PFSK-1 (cell line): ENCODE measurements around the gene GREM2.

Experiments
- FOXP2 ChIP-seq: optimal IDR thresholded peaks from 2 replicates; pipeline ENCODE3; 2011; ENCODE audit warnings: borderline replicate concordance, control low read depth, inconsistent platforms; ENCODE audit not compliant: insufficient read depth; ENCODE audit errors: extremely low read length, extremely low read depth
- POLR2AphosphoS5 ChIP-seq: IDR thresholded peaks from 2 replicates; pipeline ENCODE4 v1.6.1; 2012; ENCODE audit warnings: low read depth, mild to moderate bottlenecking, control low read depth, low read length, moderate library complexity
- SIN3A ChIP-seq: IDR thresholded peaks from 2 replicates; pipeline ENCODE4 v1.6.1; 2012; ENCODE audit warnings: mild to moderate bottlenecking, low read length, moderate library complexity, borderline replicate concordance; ENCODE audit not compliant: insufficient read depth
- TAF1 ChIP-seq: IDR thresholded peaks from 2 replicates; pipeline ENCODE4 v1.6.1; 2012; ENCODE audit warnings: low read length, control low read depth, borderline replicate concordance; ENCODE audit not compliant: insufficient read depth
- TF ChIP-seq, protein P1 (sequence below), 2 experiments: IDR thresholded peaks; 2 replicates each; pipeline versions ENCODE4 v1.6.1 to v1.8.0; 2011 to 2012; ENCODE audit warnings: low read depth in 2 of 2, low read length in 2 of 2, control low read depth in 1 of 2, inconsistent platforms in 1 of 2, mild to moderate bottlenecking in 1 of 2, moderate library complexity in 1 of 2; ENCODE audit not compliant: insufficient read depth in 1 of 2

The GREM2 gene

DNA sequence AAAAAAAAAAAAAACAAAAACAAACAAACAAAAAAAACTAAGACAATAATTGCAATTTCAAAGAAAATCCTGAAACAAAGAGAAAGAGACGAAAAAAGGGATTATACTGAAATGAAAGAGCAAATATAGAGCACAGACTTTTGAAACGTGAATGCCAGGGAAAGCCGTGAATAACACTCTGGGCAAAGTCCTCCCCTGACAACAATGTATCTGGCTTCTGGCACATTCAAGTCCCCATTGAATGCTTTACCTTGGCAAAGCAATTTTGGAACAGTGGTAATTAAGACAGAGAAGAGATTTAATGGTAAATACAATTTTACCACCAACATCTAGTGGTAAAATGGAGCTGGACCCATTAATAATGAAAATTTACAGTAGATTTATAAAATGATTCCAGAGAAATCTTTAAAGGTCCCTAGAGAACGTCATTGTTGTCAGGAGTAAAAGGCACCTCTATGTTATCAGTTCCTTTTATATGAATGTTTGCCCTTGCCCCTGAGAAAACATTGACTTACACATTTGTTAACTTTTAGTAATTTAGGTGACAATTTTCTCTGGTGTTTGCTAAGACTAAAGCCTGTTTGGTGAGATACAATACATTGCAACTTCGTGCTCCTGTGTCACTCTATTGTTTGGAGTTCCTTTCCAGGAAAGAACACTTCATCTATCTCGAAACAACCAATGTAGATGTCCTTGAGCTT, 89.7 kb downstream of the GREM2 start:
- TF ChIP-seq TAF1: no peak
- no peak for TF ChIP-seq SIN3A
- TF ChIP-seq FOXP2: no peak
- TF ChIP-seq POLR2AphosphoS5: no peak
- TF ChIP-seq, protein P1, sequence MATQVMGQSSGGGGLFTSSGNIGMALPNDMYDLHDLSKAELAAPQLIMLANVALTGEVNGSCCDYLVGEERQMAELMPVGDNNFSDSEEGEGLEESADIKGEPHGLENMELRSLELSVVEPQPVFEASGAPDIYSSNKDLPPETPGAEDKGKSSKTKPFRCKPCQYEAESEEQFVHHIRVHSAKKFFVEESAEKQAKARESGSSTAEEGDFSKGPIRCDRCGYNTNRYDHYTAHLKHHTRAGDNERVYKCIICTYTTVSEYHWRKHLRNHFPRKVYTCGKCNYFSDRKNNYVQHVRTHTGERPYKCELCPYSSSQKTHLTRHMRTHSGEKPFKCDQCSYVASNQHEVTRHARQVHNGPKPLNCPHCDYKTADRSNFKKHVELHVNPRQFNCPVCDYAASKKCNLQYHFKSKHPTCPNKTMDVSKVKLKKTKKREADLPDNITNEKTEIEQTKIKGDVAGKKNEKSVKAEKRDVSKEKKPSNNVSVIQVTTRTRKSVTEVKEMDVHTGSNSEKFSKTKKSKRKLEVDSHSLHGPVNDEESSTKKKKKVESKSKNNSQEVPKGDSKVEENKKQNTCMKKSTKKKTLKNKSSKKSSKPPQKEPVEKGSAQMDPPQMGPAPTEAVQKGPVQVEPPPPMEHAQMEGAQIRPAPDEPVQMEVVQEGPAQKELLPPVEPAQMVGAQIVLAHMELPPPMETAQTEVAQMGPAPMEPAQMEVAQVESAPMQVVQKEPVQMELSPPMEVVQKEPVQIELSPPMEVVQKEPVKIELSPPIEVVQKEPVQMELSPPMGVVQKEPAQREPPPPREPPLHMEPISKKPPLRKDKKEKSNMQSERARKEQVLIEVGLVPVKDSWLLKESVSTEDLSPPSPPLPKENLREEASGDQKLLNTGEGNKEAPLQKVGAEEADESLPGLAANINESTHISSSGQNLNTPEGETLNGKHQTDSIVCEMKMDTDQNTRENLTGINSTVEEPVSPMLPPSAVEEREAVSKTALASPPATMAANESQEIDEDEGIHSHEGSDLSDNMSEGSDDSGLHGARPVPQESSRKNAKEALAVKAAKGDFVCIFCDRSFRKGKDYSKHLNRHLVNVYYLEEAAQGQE (IDR thresholded peaks at IDR 0.05; ENCODE audit: insufficient read depth in 1 of 2, low read depth in 2 of 2, low read length in 2 of 2): no peak

DNA sequence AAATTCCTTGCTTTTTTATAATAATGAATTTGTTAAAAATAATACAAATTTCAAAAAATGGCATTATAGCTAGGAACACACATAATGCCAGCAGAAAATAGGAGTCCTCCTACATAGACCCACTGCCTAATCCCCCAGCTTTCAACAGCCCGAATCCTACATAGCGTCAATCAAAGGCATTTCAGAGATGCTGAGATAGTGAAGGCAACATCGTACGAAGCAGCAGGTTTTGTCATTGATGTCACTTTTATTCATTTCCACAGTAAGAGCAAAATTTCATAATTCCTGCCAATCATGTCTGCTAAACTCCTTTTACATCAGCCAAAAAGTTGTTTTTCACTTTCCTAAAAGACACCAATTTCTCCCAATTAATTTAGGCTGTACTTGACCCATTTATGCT, 94.1 kb downstream of the GREM2 start:
- TF ChIP-seq POLR2AphosphoS5 (no peak), FOXP2 (no peak), SIN3A (no peak), TAF1 (no peak)
- TF ChIP-seq, protein P1 (IDR thresholded peaks at IDR 0.05; ENCODE audit: insufficient read depth in 1 of 2, low read depth in 2 of 2, low read length in 2 of 2): no peak

DNA sequence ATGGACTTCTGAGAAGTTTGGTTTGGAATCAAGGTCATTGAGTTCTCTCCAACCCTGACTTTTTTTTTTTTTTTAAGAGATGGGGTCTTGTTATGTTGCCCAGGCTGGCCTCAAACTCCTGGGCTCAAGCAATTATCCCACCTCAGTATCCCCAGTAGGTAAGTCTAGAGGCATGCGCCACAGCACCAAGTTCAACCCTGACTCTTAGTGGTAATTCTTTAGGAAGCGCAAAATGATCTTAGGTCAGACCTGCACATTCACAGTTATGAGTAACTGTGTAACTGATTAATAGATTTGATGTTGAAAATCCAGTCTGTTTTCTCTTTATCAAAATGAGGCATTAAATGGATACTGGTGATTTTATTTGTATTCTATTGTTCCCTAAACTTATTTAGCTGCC, 95.9 kb downstream of the GREM2 start:
- TF ChIP-seq SIN3A: no peak
- TF ChIP-seq FOXP2: no peak
- TF ChIP-seq POLR2AphosphoS5: no peak
- no peak for TF ChIP-seq TAF1
- TF ChIP-seq, protein P1 (IDR thresholded peaks at IDR 0.05; ENCODE audit: insufficient read depth in 1 of 2, low read depth in 2 of 2, low read length in 2 of 2): no peak

DNA sequence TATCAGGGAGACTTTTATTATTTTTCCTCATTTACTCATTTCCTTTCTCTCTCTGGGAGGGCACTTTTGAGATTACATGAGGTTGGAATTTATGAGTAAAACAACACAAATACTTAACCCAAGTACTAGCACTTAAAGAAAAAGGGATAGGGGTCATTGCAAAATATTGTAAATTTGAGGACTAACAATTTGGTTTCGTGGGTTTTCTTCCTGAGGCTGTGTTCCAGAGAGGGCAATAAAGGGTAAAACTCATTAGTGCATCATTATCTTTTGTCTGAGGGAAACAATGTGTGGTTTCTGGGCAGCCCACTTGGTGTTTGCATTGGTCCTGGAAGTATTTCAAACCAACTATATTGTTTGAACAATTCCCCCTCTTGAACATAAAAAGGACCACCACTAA, 96.5 kb downstream of the GREM2 start:
- TF ChIP-seq FOXP2 (no peak), POLR2AphosphoS5 (no peak), SIN3A (no peak), TAF1 (no peak)
- TF ChIP-seq, protein P1 (IDR thresholded peaks at IDR 0.05; ENCODE audit: insufficient read depth in 1 of 2, low read depth in 2 of 2, low read length in 2 of 2): no peak
